ENCODE data around the gene B4GALT2. TPM values are rescaled to one million over a fixed set of nuclear protein-coding genes. Genes with fewer than 3 reads are reported as not detected.

B4GALT2 gene
- total and polyA plus RNA-seq, 9 of the 15 experiments (the other 6 are each of a cell fraction or from before 2014, with no cell fraction given) = 1.3 to 86.8 (median 43.8) TPM

DNA sequence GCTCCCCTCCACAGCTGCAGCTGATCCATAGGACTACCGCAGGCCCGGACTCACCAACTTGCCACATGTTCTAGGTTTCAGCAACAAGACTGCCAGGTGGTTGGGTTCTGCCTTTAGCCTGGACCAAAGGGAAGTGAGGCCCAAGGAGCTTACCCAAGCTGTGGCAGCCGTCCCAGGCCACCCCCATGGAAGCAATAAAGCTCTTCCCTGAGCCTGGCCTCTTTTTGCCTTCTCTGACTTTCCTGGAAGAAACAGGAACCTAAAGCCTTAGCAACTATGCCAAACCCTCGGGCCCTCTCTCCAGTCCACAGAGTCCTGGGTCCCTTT lies 48.1 kb upstream of the B4GALT2 start:
- no peak for ATAC-seq
- Histone ChIP-seq H3K9me3 (replicated peaks; ENCODE audit: control insufficient read depth, insufficient read depth, low read depth, low read length) (no peaks in the 10 kb centered on the region), H3K4me1 (replicated peaks in 1 of 2; ENCODE audit: control insufficient read depth in 2 of 2, insufficient read depth in 2 of 2, low read length in 2 of 2) (peaks cover 12 to 24% of the 10 kb centered on the region in 2 experiments; a peak in 4 of 5 replicates), H3K27ac (ENCODE audit: extremely low read depth, low read depth, low read length) (no peak overlapping the region), H3K9ac (ENCODE audit: insufficient read depth in 1 of 2, low read depth in 2 of 2, low read length in 2 of 2) (no peak overlapping the region), H4K20me1 (replicated peaks; ENCODE audit: control insufficient read depth, insufficient read depth, low read length) (0 out of 2 replicates have a peak, but pooled peaks cover 3% of the 10 kb centered on the region), H3K79me2 (ENCODE audit: control insufficient read depth, insufficient read depth, low read length) (no peaks in the 10 kb centered on the region), H3K4me2 (ENCODE audit: insufficient read depth, low read length) (no peak overlapping the region), H3K9me1 (ENCODE audit: control insufficient read depth, insufficient read depth, low read length) (peaks cover 5% of the 10 kb centered on the region), H3K36me3 (ENCODE audit: control insufficient read depth, insufficient read depth, low read length) (no peaks in the 10 kb centered on the region; the same call in 1 of the 3 replicates), H3K27me3 (ENCODE audit: control insufficient read depth in 2 of 2, insufficient read depth in 2 of 2, low read length in 2 of 2) (no peaks in the 10 kb centered on the region), H2AFZ (ENCODE audit: low read depth, low read length) (no peak overlapping the region), H3K4me3 (no peak overlapping the region)
- FAIRE-seq = no peak
- TF ChIP-seq TEAD1 (CRISPR knock-in tag; IDR thresholded peaks at IDR 0.05) = no peak
- TF ChIP-seq, protein P1, sequence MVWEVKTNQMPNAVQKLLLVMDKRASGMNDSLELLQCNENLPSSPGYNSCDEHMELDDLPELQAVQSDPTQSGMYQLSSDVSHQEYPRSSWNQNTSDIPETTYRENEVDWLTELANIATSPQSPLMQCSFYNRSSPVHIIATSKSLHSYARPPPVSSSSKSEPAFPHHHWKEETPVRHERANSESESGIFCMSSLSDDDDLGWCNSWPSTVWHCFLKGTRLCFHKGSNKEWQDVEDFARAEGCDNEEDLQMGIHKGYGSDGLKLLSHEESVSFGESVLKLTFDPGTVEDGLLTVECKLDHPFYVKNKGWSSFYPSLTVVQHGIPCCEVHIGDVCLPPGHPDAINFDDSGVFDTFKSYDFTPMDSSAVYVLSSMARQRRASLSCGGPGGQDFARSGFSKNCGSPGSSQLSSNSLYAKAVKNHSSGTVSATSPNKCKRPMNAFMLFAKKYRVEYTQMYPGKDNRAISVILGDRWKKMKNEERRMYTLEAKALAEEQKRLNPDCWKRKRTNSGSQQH (CRISPR knock-in tag; IDR thresholded peaks at IDR 0.05) = no peak
- no peak for TF ChIP-seq EP400 (IDR thresholded peaks at IDR 0.05)
- TF ChIP-seq, protein P2, sequence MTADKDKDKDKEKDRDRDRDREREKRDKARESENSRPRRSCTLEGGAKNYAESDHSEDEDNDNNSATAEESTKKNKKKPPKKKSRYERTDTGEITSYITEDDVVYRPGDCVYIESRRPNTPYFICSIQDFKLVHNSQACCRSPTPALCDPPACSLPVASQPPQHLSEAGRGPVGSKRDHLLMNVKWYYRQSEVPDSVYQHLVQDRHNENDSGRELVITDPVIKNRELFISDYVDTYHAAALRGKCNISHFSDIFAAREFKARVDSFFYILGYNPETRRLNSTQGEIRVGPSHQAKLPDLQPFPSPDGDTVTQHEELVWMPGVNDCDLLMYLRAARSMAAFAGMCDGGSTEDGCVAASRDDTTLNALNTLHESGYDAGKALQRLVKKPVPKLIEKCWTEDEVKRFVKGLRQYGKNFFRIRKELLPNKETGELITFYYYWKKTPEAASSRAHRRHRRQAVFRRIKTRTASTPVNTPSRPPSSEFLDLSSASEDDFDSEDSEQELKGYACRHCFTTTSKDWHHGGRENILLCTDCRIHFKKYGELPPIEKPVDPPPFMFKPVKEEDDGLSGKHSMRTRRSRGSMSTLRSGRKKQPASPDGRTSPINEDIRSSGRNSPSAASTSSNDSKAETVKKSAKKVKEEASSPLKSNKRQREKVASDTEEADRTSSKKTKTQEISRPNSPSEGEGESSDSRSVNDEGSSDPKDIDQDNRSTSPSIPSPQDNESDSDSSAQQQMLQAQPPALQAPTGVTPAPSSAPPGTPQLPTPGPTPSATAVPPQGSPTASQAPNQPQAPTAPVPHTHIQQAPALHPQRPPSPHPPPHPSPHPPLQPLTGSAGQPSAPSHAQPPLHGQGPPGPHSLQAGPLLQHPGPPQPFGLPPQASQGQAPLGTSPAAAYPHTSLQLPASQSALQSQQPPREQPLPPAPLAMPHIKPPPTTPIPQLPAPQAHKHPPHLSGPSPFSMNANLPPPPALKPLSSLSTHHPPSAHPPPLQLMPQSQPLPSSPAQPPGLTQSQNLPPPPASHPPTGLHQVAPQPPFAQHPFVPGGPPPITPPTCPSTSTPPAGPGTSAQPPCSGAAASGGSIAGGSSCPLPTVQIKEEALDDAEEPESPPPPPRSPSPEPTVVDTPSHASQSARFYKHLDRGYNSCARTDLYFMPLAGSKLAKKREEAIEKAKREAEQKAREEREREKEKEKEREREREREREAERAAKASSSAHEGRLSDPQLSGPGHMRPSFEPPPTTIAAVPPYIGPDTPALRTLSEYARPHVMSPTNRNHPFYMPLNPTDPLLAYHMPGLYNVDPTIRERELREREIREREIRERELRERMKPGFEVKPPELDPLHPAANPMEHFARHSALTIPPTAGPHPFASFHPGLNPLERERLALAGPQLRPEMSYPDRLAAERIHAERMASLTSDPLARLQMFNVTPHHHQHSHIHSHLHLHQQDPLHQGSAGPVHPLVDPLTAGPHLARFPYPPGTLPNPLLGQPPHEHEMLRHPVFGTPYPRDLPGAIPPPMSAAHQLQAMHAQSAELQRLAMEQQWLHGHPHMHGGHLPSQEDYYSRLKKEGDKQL (CRISPR knock-in tag; IDR thresholded peaks at IDR 0.05; ENCODE audit: borderline replicate concordance) = no peak
- TF ChIP-seq TCF3 (CRISPR knock-in tag; IDR thresholded peaks at IDR 0.05) = no peak
- TF ChIP-seq ZNF282 (CRISPR knock-in tag; IDR thresholded peaks at IDR 0.05) = no peak
- no peak for TF ChIP-seq ZNF444 (CRISPR knock-in tag; IDR thresholded peaks at IDR 0.05)
- TF ChIP-seq NR2C1 (IDR thresholded peaks at IDR 0.05) = no peak
- TF ChIP-seq NR2C1 (tag; IDR thresholded peaks at IDR 0.05) = no peak
- no peak for TF ChIP-seq SIRT6 (IDR thresholded peaks at IDR 0.05; ENCODE audit: low read depth, low read length)
- TF ChIP-seq ZNF311 (CRISPR knock-in tag; IDR thresholded peaks at IDR 0.05) = no peak
- in situ Hi-C loops (cut with MboI) (loop anchor here (5.0 to 10.0 kb wide), 2 partner anchors 159 to 696 kb away; no protein-coding TSS in a partner anchor), intact Hi-C loops (cut with micrococcal nuclease) (loop anchor here (5.0 kb wide), 2 partner anchors 84 to 116 kb away; no protein-coding TSS in a partner anchor)
- CTCF ChIA-PET (ENCODE audit: low intra/inter-chr PET ratio) = no interaction called here
- POLR2A ChIA-PET = interaction anchor here (0.7 to 1.0 kb wide), 2 partner anchors 9 to 166 kb away, joined by 3 read pairs; no protein-coding TSS in a partner anchor
- WGBS (ENCODE audit: insufficient coverage, low coverage, missing lambda C conversion rate) = 39% methylated on average over 4 of the region's 4 CpGs
- no peak for DNase-seq (ENCODE audit: extremely low read depth in 1 of 4, low spot score in 3 of 4)
- BruUV-seq (replicated peaks) = no TSS peak

Data from K562 (cell line).